Ascending aorta (tissue), 2 donors: ENCODE results near the gene OVCA2. TPM values are rescaled to one million over a fixed set of nuclear protein-coding genes. Genes with fewer than 3 reads are reported as not detected.
A peak's percentile ranks its signal among the peaks of the same experiment; 100 is the strongest.

Source experiments
- DNase-seq, 2 donors: peaks; one replicate each; pipeline ENCODE4 v3.0.0-alpha.2; 2019; ENCODE audit warnings: low spot score in 2 of 2
- H3K27ac ChIP-seq, 2 donors: fragments of 200-600 bp; sonication (generic); one replicate each; pipeline ENCODE4 v1.5.1; 2016 to 2017; ENCODE audit warnings: mild to moderate bottlenecking in 1 of 2
- H3K27me3 ChIP-seq: fragments of 200-600 bp; sonication (generic); one replicate; pipeline ENCODE4 v1.5.1; 2017
- H3K36me3 ChIP-seq, 2 donors: fragments of 200-600 bp; sonication (generic); one replicate each; pipeline ENCODE4 v1.5.1; 2016
- H3K4me1 ChIP-seq, 2 donors: fragments of 200-600 bp; sonication (generic); one replicate each; pipeline ENCODE4 v1.5.1; 2016 to 2017; ENCODE audit warnings: mild to moderate bottlenecking in 1 of 2
- H3K4me3 ChIP-seq, 2 donors: fragments of 200-600 bp; sonication (generic); one replicate each; pipeline ENCODE4 v1.5.1; 2016 to 2017; ENCODE audit warnings: mild to moderate bottlenecking in 1 of 2
- H3K9me3 ChIP-seq, 2 donors: fragments of 200-600 bp; sonication (generic); one replicate each; pipeline ENCODE4 v1.5.1; 2016
- CTCF ChIP-seq, 3 experiments: fragments of 200-600 bp in 2 of 3; fragments of 450-650 bp in 1 of 3; sonication (generic) in 2 of 3; IDR thresholded peaks; one replicate each; pipeline ENCODE4 v1.5.1; 2016 to 2019; ENCODE audit warnings: antibody characterized with exemption in 3 of 3, mild to moderate bottlenecking in 1 of 3, moderate library complexity in 1 of 3
- intact Hi-C: fragments of 100-400 bp; cut with DNase I; formaldehyde crosslinking; loops from one replicate; pipeline ENCODE4 v1.15.1; 2023
- total RNA-seq: library from RNA; depleted of rRNA; stranded (reverse); fragments of >200 nt; gene quantifications from one replicate; pipeline ENCODE4 v1.1.0, GENCODE V29; 2016

OVCA2 gene
- total RNA-seq, 1 donor from 2014 or later: 71.3 TPM

GRCh38 chr17:2064520-2064971 lies 22.7 kb downstream of the OVCA2 start:
- Histone ChIP-seq H3K27me3 (no peaks in the 10 kb centered on the region), H3K9me3 (no peaks in the 10 kb centered on the region), H3K4me3 (no peak overlapping the region), H3K36me3 (peaks cover 26 to 59% of the 10 kb centered on the region in 2 donors), H3K4me1 (peaks cover 0 to 14% of the 10 kb centered on the region in 2 donors), H3K27ac (peak overlapping the region; percentile 41 to 51)
- TF ChIP-seq CTCF (IDR thresholded peaks at IDR 0.05): no peak
- no peak for DNase-seq
- intact Hi-C loops: no loop called here

- no peaks in the 10 kb centered on the region for H3K9me3 ChIP-seq
- peak overlapping the region; percentile 41 to 51 for H3K27ac ChIP-seq
- no peaks in the 10 kb centered on the region for H3K27me3 ChIP-seq
- no peak for DNase-seq
- H3K36me3 ChIP-seq: peaks cover 26 to 55% of the 10 kb centered on the region in 2 donors
- intact Hi-C loops: no loop called here
- peaks cover 0 to 14% of the 10 kb centered on the region in 2 donors for H3K4me1 ChIP-seq
- no peak overlapping the region for H3K4me3 ChIP-seq
- TF ChIP-seq CTCF (IDR thresholded peaks at IDR 0.05): peak in 1 of 3 experiments; percentile 29
These were observed 23.4 kb downstream of the OVCA2 start for GRCh38 chr17:2064980-2065785.

- H3K9me3 ChIP-seq: no peaks in the 10 kb centered on the region
- H3K27me3 ChIP-seq: no peaks in the 10 kb centered on the region
- peak overlapping the region; percentile 41 to 51 for H3K27ac ChIP-seq
- no peak for DNase-seq
- peaks cover 0 to 14% of the 10 kb centered on the region in 2 donors for H3K4me1 ChIP-seq
- peaks cover 24 to 56% of the 10 kb centered on the region in 2 donors for H3K36me3 ChIP-seq
- H3K4me3 ChIP-seq: no peak overlapping the region
- intact Hi-C loops: no loop called here
- TF ChIP-seq CTCF (IDR thresholded peaks at IDR 0.05): no peak
These were observed 24.2 kb downstream of the OVCA2 start for GRCh38 chr17:2065949-2066400.

GRCh38 chr17:2067048-2067561 lies 25.3 kb downstream of the OVCA2 start:
- Histone ChIP-seq H3K4me1 (peaks cover 0 to 14% of the 10 kb centered on the region in 2 donors), H3K27ac (peak overlapping the region; percentile 19 to 53), H3K36me3 (peaks cover 19 to 61% of the 10 kb centered on the region in 2 donors), H3K27me3 (no peaks in the 10 kb centered on the region), H3K4me3 (no peak overlapping the region), H3K9me3 (no peaks in the 10 kb centered on the region)
- intact Hi-C loops: no loop called here
- DNase-seq: no peak
- no peak for TF ChIP-seq CTCF (IDR thresholded peaks at IDR 0.05)

- intact Hi-C loops: no loop called here
- Histone ChIP-seq H3K36me3 (peaks cover 19 to 62% of the 10 kb centered on the region in 2 donors), H3K9me3 (no peaks in the 10 kb centered on the region), H3K27me3 (no peaks in the 10 kb centered on the region), H3K27ac (peak overlapping the region; percentile 19 to 53), H3K4me3 (no peak overlapping the region), H3K4me1 (peaks cover 0 to 12% of the 10 kb centered on the region in 2 donors)
- DNase-seq: no peak
- no peak for TF ChIP-seq CTCF (IDR thresholded peaks at IDR 0.05)
These were observed 25.8 kb downstream of the OVCA2 start for GRCh38 chr17:2067608-2068024.
